ENCODE data around the gene WFIKKN2.

DNA sequence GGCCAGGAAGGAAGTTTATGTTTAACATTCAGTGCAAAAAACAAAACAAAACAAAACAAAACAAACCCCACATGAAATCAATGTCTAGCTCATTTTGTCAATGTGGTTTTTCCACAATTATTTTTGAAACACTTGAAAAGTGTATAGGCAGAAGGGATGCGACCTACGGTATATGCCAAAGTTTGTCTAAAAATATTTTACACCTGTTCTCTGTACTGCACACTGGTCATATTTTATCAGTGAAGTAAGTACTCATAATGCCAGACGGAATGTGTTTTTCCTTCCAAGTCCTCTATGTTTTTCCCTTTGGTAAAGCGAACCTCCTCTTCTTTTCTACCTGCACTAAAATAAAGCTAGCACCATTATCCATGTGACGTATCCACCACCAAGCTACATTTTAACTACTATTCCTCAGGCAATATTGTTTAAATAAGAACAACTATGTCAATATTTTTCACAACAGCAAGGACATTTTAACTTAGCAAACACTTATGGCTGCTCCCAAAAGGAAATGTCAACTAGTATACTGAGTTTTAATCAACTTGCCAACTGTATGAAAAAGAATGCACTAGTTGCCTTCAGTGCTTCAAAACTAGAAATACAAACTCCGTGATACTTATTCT, 20.4 kb downstream of the WFIKKN2 start:
- TF ChIP-seq, protein P1, sequence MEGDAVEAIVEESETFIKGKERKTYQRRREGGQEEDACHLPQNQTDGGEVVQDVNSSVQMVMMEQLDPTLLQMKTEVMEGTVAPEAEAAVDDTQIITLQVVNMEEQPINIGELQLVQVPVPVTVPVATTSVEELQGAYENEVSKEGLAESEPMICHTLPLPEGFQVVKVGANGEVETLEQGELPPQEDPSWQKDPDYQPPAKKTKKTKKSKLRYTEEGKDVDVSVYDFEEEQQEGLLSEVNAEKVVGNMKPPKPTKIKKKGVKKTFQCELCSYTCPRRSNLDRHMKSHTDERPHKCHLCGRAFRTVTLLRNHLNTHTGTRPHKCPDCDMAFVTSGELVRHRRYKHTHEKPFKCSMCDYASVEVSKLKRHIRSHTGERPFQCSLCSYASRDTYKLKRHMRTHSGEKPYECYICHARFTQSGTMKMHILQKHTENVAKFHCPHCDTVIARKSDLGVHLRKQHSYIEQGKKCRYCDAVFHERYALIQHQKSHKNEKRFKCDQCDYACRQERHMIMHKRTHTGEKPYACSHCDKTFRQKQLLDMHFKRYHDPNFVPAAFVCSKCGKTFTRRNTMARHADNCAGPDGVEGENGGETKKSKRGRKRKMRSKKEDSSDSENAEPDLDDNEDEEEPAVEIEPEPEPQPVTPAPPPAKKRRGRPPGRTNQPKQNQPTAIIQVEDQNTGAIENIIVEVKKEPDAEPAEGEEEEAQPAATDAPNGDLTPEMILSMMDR (IDR thresholded peaks at IDR 0.05): no peak
- no peak for TF ChIP-seq ZFX (IDR thresholded peaks at IDR 0.05; ENCODE audit: borderline replicate concordance)
